HL-60/S4 (cell line): ENCODE data around the gene ZNF319.

Source experiments
- in situ Hi-C: fragments of 300-500 bp; cut with MboI; formaldehyde crosslinking; loops from 2 replicates; pipeline ENCODE4 v1.14.3; 2022; ENCODE audit warnings: low sequenced_read_pairs

Gene ZNF319

GRCh38 chr16:57999366-57999970 is 1.0 kb downstream of the ZNF319 start:
- in situ Hi-C loops: no loop called here

- in situ Hi-C loops: no loop called here
Observed at GRCh38 chr16:57998992-57999365, 1.5 kb downstream of the ZNF319 start.

DNA sequence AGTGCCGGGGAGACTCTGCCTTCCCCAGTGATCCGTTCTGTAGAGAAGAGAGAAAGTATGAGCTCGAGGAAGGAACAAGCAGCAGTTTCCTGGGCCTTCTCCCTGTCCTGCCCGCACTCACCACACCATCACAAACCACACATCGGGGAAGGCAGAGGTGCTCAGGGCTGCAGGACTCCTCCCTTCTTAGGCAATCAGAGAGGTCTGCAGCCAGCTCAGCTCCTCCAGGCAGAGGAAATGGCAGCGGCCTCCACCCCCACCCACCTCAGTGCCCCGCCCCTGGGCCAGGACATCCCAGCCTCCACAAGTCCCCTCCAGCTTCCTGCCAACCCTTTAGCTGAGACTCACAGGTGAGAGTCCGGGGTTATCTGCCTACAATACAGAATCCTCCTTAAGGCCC is 2.0 kb downstream of the ZNF319 start:
- in situ Hi-C loops: no loop called here

GRCh38 chr16:57997528-57998265 is 2.8 kb downstream of the ZNF319 start:
- in situ Hi-C loops: no loop called here

DNA sequence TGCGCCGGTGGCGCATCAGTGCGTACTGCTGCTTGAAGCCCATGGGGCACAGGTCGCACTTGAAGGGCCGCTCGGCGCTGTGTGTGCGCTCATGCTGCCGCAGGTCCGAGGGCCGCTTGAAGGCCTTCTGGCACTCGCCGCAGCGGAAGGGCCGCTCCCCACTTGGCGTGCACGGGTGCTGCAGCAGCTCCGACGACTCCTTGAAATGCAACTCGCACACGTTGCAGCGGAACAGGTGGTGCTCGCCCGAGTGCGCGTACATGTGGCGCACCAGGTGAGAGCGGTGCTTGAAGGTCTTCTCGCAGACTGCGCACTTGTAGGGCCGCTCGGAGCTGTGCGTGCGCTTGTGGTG is 3.3 kb downstream of the ZNF319 start:
- in situ Hi-C loops: no loop called here

GRCh38 chr16:57996406-57997175 is 3.9 kb downstream of the ZNF319 start:
- in situ Hi-C loops: no loop called here

DNA sequence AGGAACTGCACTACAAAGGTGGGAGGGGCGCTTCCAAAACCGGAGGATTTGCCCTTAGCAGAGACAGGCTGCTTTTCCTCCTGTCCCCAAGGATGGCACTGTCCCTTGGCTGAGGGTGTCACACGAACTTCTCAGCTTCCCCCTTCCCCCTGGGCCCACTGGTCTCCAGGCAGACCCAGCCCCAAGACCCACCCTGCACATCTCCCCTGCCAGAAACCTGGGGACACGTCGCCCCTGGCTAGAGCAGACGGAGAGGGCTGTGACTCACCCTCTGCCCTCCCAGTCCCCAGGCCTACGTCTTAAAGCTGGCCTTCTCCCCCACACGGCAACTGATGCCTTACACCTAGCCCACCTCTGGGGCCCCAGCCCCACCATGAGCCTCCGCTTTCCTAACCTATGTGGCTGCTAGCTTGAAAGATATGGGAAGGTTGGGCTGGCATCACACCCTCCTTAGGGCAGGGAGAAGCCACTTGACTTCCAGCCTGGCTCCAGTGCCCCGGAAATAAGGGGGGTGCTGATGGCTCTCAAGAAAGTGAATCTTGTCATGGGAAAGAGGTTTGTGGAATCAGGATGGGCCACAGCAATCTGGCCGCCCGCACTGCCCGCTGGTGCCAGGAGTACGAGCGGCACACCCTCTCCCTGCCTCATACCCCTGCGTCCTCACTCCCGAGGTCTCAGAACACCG is 4.6 kb downstream of the ZNF319 start:
- in situ Hi-C loops: no loop called here

DNA sequence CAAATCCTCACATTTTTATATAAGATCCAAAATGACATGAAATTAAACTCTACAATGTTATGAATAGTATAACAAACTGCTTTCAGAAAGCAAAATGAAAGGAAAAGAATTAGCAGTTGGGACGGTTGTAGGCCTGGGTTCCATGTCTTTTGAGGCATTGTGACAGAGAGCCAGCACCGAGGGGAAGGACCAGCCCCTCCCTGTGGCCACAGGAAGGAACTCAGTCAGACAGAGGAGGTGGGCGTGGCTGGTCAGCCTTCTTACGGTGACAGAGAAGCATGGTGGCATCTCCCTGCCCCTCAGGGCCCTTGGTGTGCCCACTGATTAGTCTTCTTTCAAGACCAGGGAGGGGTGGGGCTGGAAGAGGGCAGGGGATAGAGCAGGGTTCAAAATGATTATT is 5.7 kb downstream of the ZNF319 start:
- in situ Hi-C loops: no loop called here

GRCh38 chr16:57994361-57994760 is 6.1 kb downstream of the ZNF319 start:
- in situ Hi-C loops: no loop called here

- in situ Hi-C loops: no loop called here
Observed at GRCh38 chr16:57993897-57994296, 6.6 kb downstream of the ZNF319 start.

DNA sequence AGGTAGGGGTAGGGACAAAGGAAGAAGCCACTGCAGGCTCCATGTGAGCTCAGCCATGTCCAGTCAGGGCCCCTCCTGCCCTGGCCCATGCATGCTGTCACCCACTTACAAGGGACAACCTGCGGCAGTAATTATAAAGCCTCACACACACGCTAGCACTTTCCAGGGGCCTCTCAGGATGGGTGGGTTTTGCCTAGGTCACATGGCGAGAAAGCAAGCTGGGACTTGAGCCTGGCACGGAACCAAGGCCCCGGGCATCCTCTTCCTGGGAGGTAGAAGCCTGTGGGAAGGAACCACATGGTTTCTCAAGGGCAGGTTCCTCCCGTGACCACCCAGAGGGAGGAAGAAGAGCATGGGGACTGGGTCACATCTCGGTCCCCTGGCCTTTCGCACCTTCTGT is 7.0 kb downstream of the ZNF319 start:
- in situ Hi-C loops: no loop called here

DNA sequence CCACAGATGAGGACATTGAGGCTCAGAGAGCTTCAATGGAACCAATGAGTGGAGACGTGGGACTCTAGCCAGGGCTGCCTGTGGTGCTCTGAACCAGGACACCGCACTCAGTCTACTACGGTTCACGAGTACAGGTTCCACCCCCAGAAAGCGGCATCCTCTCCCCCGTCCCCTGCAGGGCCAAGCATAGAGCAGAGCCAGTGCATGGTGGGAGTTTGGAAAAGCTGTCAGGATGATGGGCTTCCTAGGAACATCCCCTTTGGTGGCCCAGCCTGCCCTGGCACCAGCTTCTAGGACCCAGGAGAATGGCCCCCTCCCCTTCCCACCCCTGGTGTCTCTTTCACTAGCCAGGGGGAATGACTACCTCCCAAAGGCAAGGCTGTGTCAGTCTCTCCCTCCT is 8.4 kb downstream of the ZNF319 start:
- in situ Hi-C loops: no loop called here

GRCh38 chr16:57991551-57992059 is 8.9 kb downstream of the ZNF319 start:
- in situ Hi-C loops: no loop called here

DNA sequence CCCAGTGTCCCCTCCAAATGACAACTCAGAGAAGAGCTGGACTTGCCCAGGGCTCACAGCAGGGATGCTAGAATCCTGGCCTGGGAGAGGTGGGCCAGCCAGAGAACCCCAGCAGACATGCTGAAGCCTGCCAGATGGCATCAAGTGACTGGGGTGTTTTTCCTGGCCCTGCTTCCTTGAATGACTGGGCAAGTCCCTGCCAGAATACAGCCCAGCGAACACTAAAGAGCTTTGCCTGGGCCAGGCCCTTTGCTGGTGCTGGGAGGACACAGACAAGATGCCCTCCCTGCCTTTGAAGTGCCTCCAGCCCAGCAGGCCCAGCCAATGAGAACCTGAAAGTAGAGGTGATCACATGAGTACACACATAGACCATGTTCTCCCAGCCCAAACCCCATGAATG is 11.5 kb downstream of the ZNF319 start:
- in situ Hi-C loops: no loop called here

DNA sequence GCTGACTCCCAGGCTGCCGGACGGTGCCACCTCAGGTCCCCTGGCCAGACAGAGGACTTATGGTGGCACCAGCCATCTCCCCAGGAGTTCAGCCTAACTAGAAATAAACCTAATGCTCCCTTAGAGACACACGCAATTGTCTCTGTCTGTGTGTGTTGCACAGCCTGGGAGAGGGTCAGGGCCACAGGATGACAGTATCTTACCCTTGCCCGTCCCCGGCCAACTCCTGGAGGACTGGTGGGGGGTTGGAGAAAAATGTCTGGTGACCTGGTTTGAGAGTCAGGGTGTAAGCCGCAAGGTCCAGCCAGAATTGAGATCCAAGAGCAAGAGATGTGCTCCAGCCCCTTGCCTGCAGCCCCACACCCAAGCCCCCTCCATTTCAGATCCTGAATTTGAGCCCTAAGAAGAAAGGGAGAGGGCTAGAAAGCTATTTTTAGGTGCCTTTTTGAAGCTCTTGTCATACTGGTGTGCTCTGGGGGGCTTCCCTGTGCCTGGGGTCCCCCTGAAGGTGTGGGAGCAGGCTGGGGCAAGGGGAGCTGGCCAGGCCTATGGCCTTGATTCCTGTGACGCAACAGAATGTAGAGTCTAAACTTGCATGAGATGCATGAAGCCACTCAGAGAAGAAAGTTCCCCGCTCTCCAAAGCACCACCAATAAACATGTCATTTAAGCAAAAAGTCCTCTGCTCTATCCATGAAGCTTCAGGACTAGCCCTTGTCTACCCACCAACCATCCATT is 12.9 kb downstream of the ZNF319 start:
- in situ Hi-C loops: no loop called here

- in situ Hi-C loops: no loop called here
Observed at GRCh38 chr16:57986196-57986595, 14.3 kb downstream of the ZNF319 start.

DNA sequence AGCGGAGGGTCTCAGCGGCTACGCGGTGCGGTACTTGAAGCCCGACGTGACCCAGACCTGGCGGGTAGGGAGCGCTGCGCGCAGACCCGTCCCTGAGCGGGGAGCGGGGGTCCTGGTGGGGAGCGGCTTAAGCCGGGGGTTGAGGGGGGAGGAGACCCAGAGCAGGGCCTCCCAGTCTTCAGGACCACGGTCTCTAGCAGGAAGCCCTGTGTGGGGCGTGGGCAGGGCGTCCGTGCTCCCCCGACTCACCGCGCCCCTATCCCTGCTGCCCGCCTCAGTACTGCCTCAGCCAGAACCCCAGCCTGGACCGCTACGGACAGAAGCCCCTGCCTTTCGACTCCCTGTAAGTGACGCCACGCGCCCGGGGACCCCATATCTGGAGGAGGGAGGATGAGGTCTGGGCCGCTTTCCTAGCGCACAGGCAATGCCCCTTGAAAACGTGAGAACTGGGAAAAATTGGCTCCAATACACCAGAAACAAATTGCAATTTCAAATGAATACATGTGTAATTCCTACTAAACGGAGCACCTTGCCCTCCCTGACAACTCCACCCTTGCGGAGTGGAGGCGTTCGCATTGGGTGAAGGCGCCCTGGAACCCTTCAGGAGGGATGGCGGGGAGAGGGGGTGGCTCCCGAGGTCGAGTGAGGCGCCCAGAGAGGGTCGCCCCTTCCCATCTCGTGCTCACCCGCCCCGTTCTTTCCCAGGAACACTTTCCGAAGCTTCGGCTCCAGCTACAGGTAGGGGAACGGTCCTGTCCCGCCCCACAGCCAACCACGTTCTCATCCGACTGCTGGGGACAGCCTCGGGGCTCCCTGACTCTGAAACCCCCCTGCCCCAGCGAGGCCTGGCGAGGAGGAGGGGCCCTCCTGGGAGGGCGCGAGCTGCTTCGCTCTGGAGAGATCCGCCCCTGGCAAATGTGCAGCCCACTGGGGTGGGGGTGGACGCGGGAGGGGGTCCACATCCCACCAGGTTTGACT is 15.0 kb downstream of the ZNF319 start:
- in situ Hi-C loops: no loop called here

GRCh38 chr16:57984443-57985203 is 15.8 kb downstream of the ZNF319 start:
- in situ Hi-C loops: no loop called here

DNA sequence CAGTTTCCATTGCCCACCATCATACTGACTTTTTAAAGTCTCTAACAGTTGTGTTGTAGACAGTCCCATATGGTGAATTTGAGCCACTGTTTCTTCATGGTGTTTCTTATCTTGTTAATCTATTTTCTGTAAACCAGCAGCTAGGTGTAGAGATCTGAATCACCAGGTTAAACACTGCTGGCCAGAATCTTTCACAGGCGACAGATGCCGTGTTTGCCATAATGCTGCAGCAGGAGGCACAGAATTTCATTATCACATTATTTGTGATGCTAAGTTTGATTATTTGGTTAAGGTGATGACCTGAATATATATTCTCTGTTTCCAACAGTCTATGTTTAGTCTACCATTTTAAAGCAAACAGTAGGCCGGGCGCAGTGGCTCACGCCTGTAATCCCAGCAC is 18.1 kb downstream of the ZNF319 start:
- in situ Hi-C loops: no loop called here
